Cardiac muscle cell (in vitro differentiated cells and primary cell): ENCODE data around the gene SNAI1. TPM values are rescaled to one million over a fixed set of nuclear protein-coding genes. Genes with fewer than 3 reads are reported as not detected.
A peak's percentile ranks its signal among the peaks of the same experiment; 100 is the strongest.

Experiments
- DNase-seq, 2 donors: peaks; one replicate each; pipeline versions ENCODE4 v3.0.0 to v3.0.0-alpha.2; 2010 to 2017; ENCODE audit warnings: low read depth in 1 of 2, low spot score in 1 of 2
- H3K27ac ChIP-seq: fragments of 200-600 bp; sonication (generic); 2 replicates; pipeline ENCODE4 v1.5.1; 2016
- H3K27me3 ChIP-seq: fragments of 200-600 bp; sonication (generic); 2 replicates; pipeline ENCODE4 v1.6.0; 2016; ENCODE audit warnings: control low read depth
- H3K36me3 ChIP-seq: fragments of 200-600 bp; sonication (generic); 2 replicates; pipeline ENCODE4 v1.5.1; 2016; ENCODE audit warnings: control low read depth
- H3K4me1 ChIP-seq: fragments of 200-600 bp; sonication (generic); 2 replicates; pipeline ENCODE4 v1.8.1; 2017; ENCODE audit warnings: low read depth, mild to moderate bottlenecking, mixed run types
- H3K4me3 ChIP-seq: fragments of 200-600 bp; sonication (generic); 2 replicates; pipeline ENCODE4 v1.5.1; 2016; ENCODE audit warnings: mild to moderate bottlenecking
- H3K9me3 ChIP-seq: fragments of 200-600 bp; sonication (generic); 2 replicates; pipeline ENCODE4 v1.5.1; 2017; ENCODE audit warnings: low read depth, mild to moderate bottlenecking, control low read depth
- CTCF ChIP-seq: IDR thresholded peaks from 2 replicates; pipeline ENCODE4 v1.5.1; 2012; ENCODE audit warnings: low read depth, mild to moderate bottlenecking, low read length
- polyA plus RNA-seq: library from polyadenylated mRNA; unstranded; fragments of >200 nt; fragmentation: Nextera tagmentation; extraction: Ambion mirVana; gene quantifications from 2 replicates; pipeline ENCODE4 v1.2.1, GENCODE V29; 2016
- total RNA-seq: library from RNA; depleted of rRNA; stranded (reverse); fragments of >200 nt; gene quantifications from 2 replicates; pipeline ENCODE4 v1.2.3, GENCODE V29; 2016

The SNAI1 gene
- total and polyA plus RNA-seq, 2 experiments from 2014 or later = 7.8 to 13.4 TPM

DNA sequence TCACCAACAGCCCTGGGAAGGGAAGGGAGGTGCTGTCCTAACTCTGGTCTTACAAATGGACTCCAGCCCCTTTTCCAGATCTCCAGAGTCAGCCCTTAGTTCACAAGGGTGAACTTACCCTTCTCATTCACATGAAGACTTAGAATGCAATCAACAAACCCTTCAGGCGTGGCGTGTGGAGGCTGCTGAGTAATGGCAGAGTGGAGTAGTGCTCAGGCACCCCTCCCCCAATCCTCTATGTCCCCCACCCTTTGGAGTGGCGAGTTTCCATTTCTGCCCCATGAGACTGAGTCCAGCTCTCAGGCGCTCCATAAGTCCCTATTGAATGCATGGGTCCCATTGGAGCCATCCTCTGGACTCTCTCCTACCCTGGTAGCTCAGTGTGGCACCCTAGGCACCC is 3.3 kb downstream of the SNAI1 start:
- DNase-seq = peak in 1 of 2 donors; percentile 19
- peaks cover 24% of the 10 kb centered on the region for H3K4me1 ChIP-seq
- no peaks in the 10 kb centered on the region for H3K36me3 ChIP-seq
- H3K27me3 ChIP-seq = no peaks in the 10 kb centered on the region
- no peak overlapping the region for H3K4me3 ChIP-seq
- H3K9me3 ChIP-seq = no peaks in the 10 kb centered on the region
- no peak for TF ChIP-seq CTCF
- no peak overlapping the region for H3K27ac ChIP-seq

DNA sequence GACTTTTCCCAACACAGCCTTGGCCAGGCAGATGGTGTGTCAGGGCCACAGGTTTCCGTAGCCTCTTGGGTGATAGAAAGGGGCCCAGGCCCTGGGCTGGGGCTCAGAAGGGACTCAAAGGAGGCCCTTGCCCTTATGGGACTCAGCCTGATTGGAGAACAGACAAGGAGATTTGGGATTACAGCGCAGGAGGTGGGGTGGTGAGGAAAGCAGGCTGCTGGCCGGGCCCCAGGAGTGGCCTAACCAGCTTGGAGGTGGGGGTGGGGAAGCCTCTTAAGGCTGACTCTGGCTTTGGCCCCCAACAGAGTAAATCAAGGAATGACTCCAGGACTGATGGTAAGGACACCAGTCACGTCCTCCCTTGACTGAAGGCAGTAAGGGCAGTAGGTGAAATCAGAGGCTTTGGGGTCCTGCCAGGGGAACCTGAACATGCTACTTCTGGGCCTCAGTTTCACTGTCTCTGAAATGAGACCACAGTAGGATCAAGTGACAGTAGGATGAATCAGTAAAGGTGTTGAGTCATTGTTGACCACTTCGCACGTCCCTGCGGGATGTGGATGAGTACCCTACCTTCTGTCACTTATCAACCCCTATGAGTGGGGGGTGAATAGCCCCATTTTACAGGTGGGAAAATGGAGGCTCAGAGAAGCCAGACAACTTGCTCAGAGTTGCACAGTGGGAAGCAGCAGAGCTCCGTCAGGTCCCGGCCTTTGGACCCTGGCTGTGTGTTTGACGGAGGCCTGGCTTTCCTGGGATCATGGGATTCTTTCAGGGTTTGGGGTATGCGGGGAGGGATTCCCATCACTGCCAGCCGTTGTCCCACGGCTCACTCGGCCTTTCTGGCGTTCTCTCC is 4.5 kb downstream of the SNAI1 start:
- no peaks in the 10 kb centered on the region for H3K36me3 ChIP-seq
- no peak overlapping the region for H3K4me3 ChIP-seq
- no peaks in the 10 kb centered on the region for H3K27me3 ChIP-seq
- no peaks in the 10 kb centered on the region for H3K9me3 ChIP-seq
- TF ChIP-seq CTCF = no peak
- H3K4me1 ChIP-seq = peaks cover 24% of the 10 kb centered on the region
- peak in 1 of 2 donors; percentile 58 for DNase-seq
- H3K27ac ChIP-seq = no peak overlapping the region

GRCh38 chr20:49987868-49988690 is 5.3 kb downstream of the SNAI1 start:
- no peak for TF ChIP-seq CTCF
- no peaks in the 10 kb centered on the region for H3K27me3 ChIP-seq
- H3K36me3 ChIP-seq = no peaks in the 10 kb centered on the region
- H3K4me3 ChIP-seq = no peak overlapping the region
- H3K27ac ChIP-seq = peak overlapping the region; percentile 8
- no peaks in the 10 kb centered on the region for H3K9me3 ChIP-seq
- peaks cover 24% of the 10 kb centered on the region for H3K4me1 ChIP-seq
- peak in 1 of 2 donors; percentile 38 for DNase-seq

- TF ChIP-seq CTCF = no peak
- no peak overlapping the region for H3K4me3 ChIP-seq
- H3K36me3 ChIP-seq = no peaks in the 10 kb centered on the region
- peaks cover 19% of the 10 kb centered on the region for H3K4me1 ChIP-seq
- DNase-seq = peak in 1 of 2 donors; percentile 88
- peak overlapping the region; percentile 8 for H3K27ac ChIP-seq
- no peaks in the 10 kb centered on the region for H3K27me3 ChIP-seq
- H3K9me3 ChIP-seq = no peaks in the 10 kb centered on the region
Measured at GRCh38 chr20:49989234-49990065, 6.7 kb downstream of the SNAI1 start.

GRCh38 chr20:49990271-49990720 is 7.5 kb downstream of the SNAI1 start:
- peak in 1 of 2 donors; percentile 53 for DNase-seq

More at GRCh38 chr20:49990271-49990720, 7.5 kb downstream of the SNAI1 start:
- Histone ChIP-seq H3K27ac (no peak overlapping the region), H3K9me3 (no peaks in the 10 kb centered on the region), H3K27me3 (no peaks in the 10 kb centered on the region), H3K36me3 (no peaks in the 10 kb centered on the region), H3K4me1 (peaks cover 16% of the 10 kb centered on the region), H3K4me3 (no peak overlapping the region)
- no peak for TF ChIP-seq CTCF
